ENCODE measurements around the gene MROH8.
"Not testable (repeated sequence)": the region's sequence is repeated elsewhere in the genome, so short reads cannot be mapped to it uniquely, and the experiment has no call there.

The MROH8 gene

GRCh38 chr20:37081717-37082289 lies 97.5 kb downstream of the MROH8 start:
- H3K4me3 ChIP-seq (ENCODE audit: low read depth, low read length) = no peak overlapping the region
- peak; percentile 47 for TF ChIP-seq CTCF (IDR thresholded peaks at IDR 0.05; ENCODE audit: low read depth, low read length)

GRCh38 chr20:37077009-37077408 lies 102.3 kb downstream of the MROH8 start:
- no peak for TF ChIP-seq CTCF (IDR thresholded peaks at IDR 0.05; ENCODE audit: low read depth, low read length)
- no peak overlapping the region for H3K4me3 ChIP-seq (ENCODE audit: low read depth, low read length)

GRCh38 chr20:37075932-37076685 lies 103.2 kb downstream of the MROH8 start:
- no peak for TF ChIP-seq CTCF (IDR thresholded peaks at IDR 0.05; ENCODE audit: low read depth, low read length)
- no peak overlapping the region for H3K4me3 ChIP-seq (ENCODE audit: low read depth, low read length)

- no peak for TF ChIP-seq CTCF (IDR thresholded peaks at IDR 0.05; ENCODE audit: low read depth, low read length)
- H3K4me3 ChIP-seq (ENCODE audit: low read depth, low read length) = no peak overlapping the region
Observed at GRCh38 chr20:37072293-37073196, 106.8 kb downstream of the MROH8 start.

GRCh38 chr20:37071481-37071911 lies 107.9 kb downstream of the MROH8 start:
- TF ChIP-seq CTCF (IDR thresholded peaks at IDR 0.05; ENCODE audit: low read depth, low read length) = no peak
- no peak overlapping the region for H3K4me3 ChIP-seq (ENCODE audit: low read depth, low read length)

GRCh38 chr20:37069563-37069962 lies 109.8 kb downstream of the MROH8 start:
- not testable (repeated sequence) for H3K4me3 ChIP-seq (ENCODE audit: low read depth, low read length)

GRCh38 chr20:37066168-37066567 lies 113.2 kb downstream of the MROH8 start:
- TF ChIP-seq CTCF (IDR thresholded peaks at IDR 0.05; ENCODE audit: low read depth, low read length) = no peak
- H3K4me3 ChIP-seq (ENCODE audit: low read depth, low read length) = no peak overlapping the region

Measured in WI38 (cell line).